GM21723 (cell line): Measurements from ENCODE around the gene WDFY3.
A peak's percentile ranks its signal among the peaks of the same experiment; 100 is the strongest.

Source experiments
- ATAC-seq: cut with Tn5 transposase; IDR thresholded peaks from one replicate; pipeline ENCODE4 v1.9.1; 2021; ENCODE audit warnings: mild to moderate bottlenecking, moderate library complexity; ENCODE audit not compliant: unreplicated experiment

The WDFY3 gene

GRCh38 chr4:84966382-84967242, at the start of gene WDFY3:
TSS of gene WDFY3 (minus strand) at chr4:84966690. CDS start at chr4:84860591, 106,099 bp downstream.
- peak; percentile 48 for ATAC-seq

GRCh38 chr4:85005865-85006377, 39.4 kb upstream of the WDFY3 start:
- ATAC-seq, result no peak

GRCh38 chr4:85000343-85000742, 33.9 kb upstream of the WDFY3 start:
- ATAC-seq, result no peak

GRCh38 chr4:84995386-84995785, 28.9 kb upstream of the WDFY3 start:
- ATAC-seq, result no peak

- no peak for ATAC-seq
These were observed 27.8 kb upstream of the WDFY3 start for GRCh38 chr4:84994280-84994679.

- no peak for ATAC-seq
These were observed 19.5 kb upstream of the WDFY3 start for GRCh38 chr4:84985952-84986351.

GRCh38 chr4:84977396-84977795, 10.9 kb upstream of the WDFY3 start:
- ATAC-seq, result no peak

GRCh38 chr4:84973856-84974255, 7.4 kb upstream of the WDFY3 start:
- no peak for ATAC-seq

- ATAC-seq, result peak; percentile 63
These were observed 4.9 kb upstream of the WDFY3 start for GRCh38 chr4:84971319-84971932.

GRCh38 chr4:84968925-84969324, 2.4 kb upstream of the WDFY3 start:
- no peak for ATAC-seq

- no peak for ATAC-seq
These were observed 777 bp upstream of the WDFY3 start for GRCh38 chr4:84967243-84967690.

- ATAC-seq, result peak; percentile 28
These were observed 723 bp downstream of the WDFY3 start for GRCh38 chr4:84965553-84966381.

- no peak for ATAC-seq
These were observed 1.4 kb downstream of the WDFY3 start for GRCh38 chr4:84964995-84965552.

GRCh38 chr4:84962102-84962501, 4.4 kb downstream of the WDFY3 start:
- no peak for ATAC-seq

- no peak for ATAC-seq
These were observed 8.1 kb downstream of the WDFY3 start for GRCh38 chr4:84958434-84958833.

- no peak for ATAC-seq
These were observed 8.7 kb downstream of the WDFY3 start for GRCh38 chr4:84957514-84958420.

- ATAC-seq, result no peak
These were observed 10.5 kb downstream of the WDFY3 start for GRCh38 chr4:84956014-84956413.

GRCh38 chr4:84954982-84955567, 11.4 kb downstream of the WDFY3 start:
- ATAC-seq, result no peak

- no peak for ATAC-seq
These were observed 13.7 kb downstream of the WDFY3 start for GRCh38 chr4:84952776-84953175.
